A673 (cell line): ENCODE measurements around the gene ARSD. TPM values are rescaled to one million over a fixed set of nuclear protein-coding genes. Genes with fewer than 3 reads are reported as not detected.
"Not testable (repeated sequence)": the region's sequence is repeated elsewhere in the genome, so short reads cannot be mapped to it uniquely, and the experiment has no call there.

Experiments
- BruUV-seq: library from RNA; stranded (reverse); fragments of 400-500 nt; replicated peaks from 2 replicates; lab custom pipeline; 2021; lab: Mats Ljungman, UMichigan
- CTCF ChIA-PET: fragments of 300-600 bp; sonication (Branson Sonifier 250); formaldehyde crosslinking; loops from one replicate; lab custom pipeline; 2022; ENCODE audit warnings: antibody characterized with exemption; lab: Charles Lee
- POLR2A ChIA-PET: fragments of 300-600 bp; sonication (Branson Sonifier 250); formaldehyde crosslinking; loops from one replicate; lab custom pipeline; 2022; ENCODE audit warnings: antibody characterized with exemption; ENCODE audit not compliant: low non-redundant PET; lab: Charles Lee
- DNase-seq: peaks from one replicate; pipeline ENCODE4 v3.0.0-alpha.2; 2015; ENCODE audit warnings: low spot score
- H3K27ac ChIP-seq: fragments of 200-600 bp; sonication (generic); 2 replicates; pipeline ENCODE4 v1.5.1; 2016; ENCODE audit warnings: mixed run types, low read depth, mild to moderate bottlenecking, mixed read lengths, antibody characterized with exemption, low read length; ENCODE audit not compliant: poor library complexity, severe bottlenecking
- H3K27me3 ChIP-seq: fragments of 200-600 bp; sonication (generic); replicated peaks from 2 replicates; pipeline ENCODE4 v1.6.1; 2017; ENCODE audit warnings: mixed run types, low read depth, mild to moderate bottlenecking, mixed read lengths, antibody characterized with exemption, low read length; ENCODE audit not compliant: insufficient read depth, poor library complexity
- H3K36me3 ChIP-seq: fragments of 200-600 bp; sonication (generic); 2 replicates; pipeline ENCODE4 v1.6.1; 2016; ENCODE audit warnings: mixed run types, mild to moderate bottlenecking, mixed read lengths, antibody characterized with exemption, low read length; ENCODE audit not compliant: insufficient read depth, poor library complexity, severe bottlenecking
- H3K4me1 ChIP-seq: fragments of 200-600 bp; sonication (generic); 2 replicates; pipeline ENCODE4 v1.6.1; 2017; ENCODE audit warnings: mixed run types, mild to moderate bottlenecking, mixed read lengths, antibody characterized with exemption, low read length; ENCODE audit not compliant: insufficient read depth, poor library complexity, severe bottlenecking
- H3K4me3 ChIP-seq: fragments of 200-600 bp; sonication (generic); 2 replicates; pipeline ENCODE4 v1.5.1; 2016; ENCODE audit warnings: low read depth, mixed run types, mild to moderate bottlenecking, mixed read lengths, low read length; ENCODE audit not compliant: poor library complexity, severe bottlenecking
- H3K9me3 ChIP-seq: fragments of 200-600 bp; sonication (generic); 2 replicates; pipeline ENCODE4 v1.6.1; 2016; ENCODE audit warnings: mixed run types, low read depth, mild to moderate bottlenecking, mixed read lengths, antibody characterized with exemption, low read length; ENCODE audit not compliant: poor library complexity, severe bottlenecking
- EZH2 ChIP-seq: fragments of 200-600 bp; sonication (generic); IDR thresholded peaks from 2 replicates; pipeline ENCODE4 v1.6.1; 2017; ENCODE audit warnings: borderline replicate concordance, low read depth, mild to moderate bottlenecking, mixed read lengths, antibody characterized with exemption, low read length; ENCODE audit not compliant: poor library complexity, severe bottlenecking
- intact Hi-C: fragments of 100-400 bp; cut with micrococcal nuclease; formaldehyde crosslinking; loops from one replicate; pipeline ENCODE4 v1.10.0; 2022; ENCODE audit not compliant: unreplicated experiment
- total RNA-seq: library from RNA; stranded (reverse); gene quantifications from 2 replicates; pipeline ENCODE4 v1.2.3, GENCODE V29; 2021
- TF ChIP-seq, protein P1 (sequence below): fragments of 300-800, 200-600 bp; sonication (generic); conservative IDR thresholded peaks from 2 replicates; pipeline ENCODE4 v1.5.1; 2017; ENCODE audit warnings: low read depth, mild to moderate bottlenecking, antibody characterized with exemption, low read length, moderate library complexity, mixed read lengths

The ARSD gene
- total RNA-seq, 1 experiment from 2014 or later: 1.2 TPM

DNA sequence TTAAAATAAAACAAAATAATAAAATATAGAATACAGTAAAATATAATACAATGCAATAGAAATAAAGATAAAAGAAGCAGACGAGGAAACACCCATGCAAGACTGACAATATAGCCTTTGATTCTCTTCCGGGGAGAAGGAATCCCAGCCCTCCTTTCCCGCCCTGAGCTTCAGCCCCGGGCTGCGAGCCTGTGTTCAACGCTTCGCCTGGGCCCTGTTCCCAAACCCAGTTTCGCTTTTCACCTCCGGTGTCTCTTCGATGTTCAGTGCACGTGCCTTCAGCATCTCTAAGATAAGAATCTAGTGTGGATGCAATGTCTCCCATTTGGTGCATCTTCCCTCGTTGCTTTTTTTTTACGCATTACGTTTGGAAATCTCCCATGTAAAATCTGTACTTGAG is 38.4 kb upstream of the ARSD start:
- no peak for DNase-seq
- Histone ChIP-seq H3K9me3 (no peaks in the 10 kb centered on the region), H3K27me3 (peaks cover 37% of the 10 kb centered on the region), H3K4me1 (no peaks in the 10 kb centered on the region), H3K27ac (no peak overlapping the region), H3K4me3 (peak overlapping the region; percentile 32), H3K36me3 (no peaks in the 10 kb centered on the region)
- ChIA-PET POLR2A (no interaction called here), CTCF (no interaction called here)
- no TSS peak for BruUV-seq
- intact Hi-C loops: no loop called here
- no peak for TF ChIP-seq EZH2
- TF ChIP-seq, protein P1, sequence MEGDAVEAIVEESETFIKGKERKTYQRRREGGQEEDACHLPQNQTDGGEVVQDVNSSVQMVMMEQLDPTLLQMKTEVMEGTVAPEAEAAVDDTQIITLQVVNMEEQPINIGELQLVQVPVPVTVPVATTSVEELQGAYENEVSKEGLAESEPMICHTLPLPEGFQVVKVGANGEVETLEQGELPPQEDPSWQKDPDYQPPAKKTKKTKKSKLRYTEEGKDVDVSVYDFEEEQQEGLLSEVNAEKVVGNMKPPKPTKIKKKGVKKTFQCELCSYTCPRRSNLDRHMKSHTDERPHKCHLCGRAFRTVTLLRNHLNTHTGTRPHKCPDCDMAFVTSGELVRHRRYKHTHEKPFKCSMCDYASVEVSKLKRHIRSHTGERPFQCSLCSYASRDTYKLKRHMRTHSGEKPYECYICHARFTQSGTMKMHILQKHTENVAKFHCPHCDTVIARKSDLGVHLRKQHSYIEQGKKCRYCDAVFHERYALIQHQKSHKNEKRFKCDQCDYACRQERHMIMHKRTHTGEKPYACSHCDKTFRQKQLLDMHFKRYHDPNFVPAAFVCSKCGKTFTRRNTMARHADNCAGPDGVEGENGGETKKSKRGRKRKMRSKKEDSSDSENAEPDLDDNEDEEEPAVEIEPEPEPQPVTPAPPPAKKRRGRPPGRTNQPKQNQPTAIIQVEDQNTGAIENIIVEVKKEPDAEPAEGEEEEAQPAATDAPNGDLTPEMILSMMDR: no peak

GRCh38 chrX:2967012-2967411 is 37.9 kb upstream of the ARSD start:
- no peak overlapping the region for H3K4me3 ChIP-seq
- no peaks in the 10 kb centered on the region for H3K4me1 ChIP-seq
- no peaks in the 10 kb centered on the region for H3K36me3 ChIP-seq
- ChIA-PET POLR2A (no interaction called here), CTCF (no interaction called here)
- no peak overlapping the region for H3K27ac ChIP-seq
- no peaks in the 10 kb centered on the region for H3K9me3 ChIP-seq
- intact Hi-C loops: no loop called here
- DNase-seq: no peak
- H3K27me3 ChIP-seq: peaks cover 37% of the 10 kb centered on the region
- TF ChIP-seq, protein P1: no peak
- no peak for TF ChIP-seq EZH2
- no TSS peak for BruUV-seq

DNA sequence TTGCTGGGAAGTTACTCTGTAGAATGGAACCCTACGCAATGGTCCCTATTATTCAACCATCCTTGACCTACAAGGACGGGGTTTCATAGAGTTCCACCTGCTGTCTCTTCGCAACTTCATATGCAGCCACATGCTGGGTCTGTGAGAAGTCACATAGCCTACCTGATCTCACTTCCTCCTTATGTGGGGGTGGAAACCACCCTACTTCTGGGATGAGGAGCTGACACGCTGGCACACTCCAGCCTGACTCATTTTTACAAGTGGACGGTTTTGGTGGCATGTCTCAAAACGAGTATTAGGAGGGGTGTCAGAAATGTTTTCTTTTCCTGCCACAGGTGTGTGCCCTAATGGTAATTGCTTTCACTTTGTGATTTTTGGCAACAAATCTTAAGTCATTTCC is 36.8 kb upstream of the ARSD start:
- BruUV-seq: no TSS peak
- intact Hi-C loops: no loop called here
- ChIA-PET CTCF (no interaction called here), POLR2A (no interaction called here)
- DNase-seq: no peak
- no peaks in the 10 kb centered on the region for H3K9me3 ChIP-seq
- TF ChIP-seq EZH2: no peak
- TF ChIP-seq, protein P1: no peak
- no peak overlapping the region for H3K27ac ChIP-seq
- H3K27me3 ChIP-seq: peaks cover 33% of the 10 kb centered on the region
- no peaks in the 10 kb centered on the region for H3K36me3 ChIP-seq
- H3K4me3 ChIP-seq: no peak overlapping the region
- no peaks in the 10 kb centered on the region for H3K4me1 ChIP-seq

DNA sequence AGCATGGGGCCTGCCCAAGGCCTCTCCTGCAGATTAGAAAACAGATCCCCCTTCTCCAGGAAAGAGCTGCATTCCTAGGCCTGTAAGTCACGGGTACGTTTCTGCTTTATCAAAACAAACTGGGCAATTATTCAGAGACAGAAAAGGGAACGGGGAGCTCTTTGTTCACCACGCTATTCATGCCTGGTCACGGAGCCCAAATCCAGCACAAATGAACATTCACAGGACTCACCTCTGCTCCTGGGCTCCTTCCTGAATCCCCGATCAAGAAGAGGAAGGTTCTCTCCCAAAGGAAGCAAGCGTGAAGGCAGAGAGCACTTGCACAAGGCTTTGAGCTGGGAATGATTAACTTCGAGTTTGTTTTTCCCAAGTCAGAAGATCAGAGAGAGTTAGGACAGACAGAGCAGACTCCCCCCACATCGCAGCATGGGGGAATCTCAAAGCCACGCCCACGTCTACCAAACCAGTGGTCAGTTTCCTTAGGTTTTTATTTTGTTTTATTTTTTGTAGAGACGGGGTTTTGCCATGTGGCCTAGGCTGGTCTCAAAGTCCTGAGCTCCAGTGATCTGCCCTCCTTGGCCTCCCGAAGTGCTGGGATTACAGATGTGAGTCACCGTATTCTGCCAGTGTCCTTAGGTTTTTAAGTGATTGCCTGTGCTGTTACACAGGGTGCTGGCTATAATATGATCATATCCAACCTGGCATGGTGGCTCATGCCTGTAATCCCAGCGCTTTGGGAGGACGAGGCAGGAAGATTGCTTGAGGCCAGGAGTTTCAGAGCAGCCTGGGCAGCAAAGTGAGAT is 35.1 kb upstream of the ARSD start:
- peaks cover 17% of the 10 kb centered on the region for H3K27me3 ChIP-seq
- CTCF ChIA-PET, H3K9me3 ChIP-seq, DNase-seq, H3K4me1 ChIP-seq, H3K27ac ChIP-seq, POLR2A ChIA-PET, intact Hi-C loops, BruUV-seq, H3K36me3 ChIP-seq, H3K4me3 ChIP-seq: not testable (repeated sequence)

GRCh38 chrX:2963449-2963848 is 34.3 kb upstream of the ARSD start:
- POLR2A ChIA-PET, CTCF ChIA-PET, H3K36me3 ChIP-seq, H3K27ac ChIP-seq, DNase-seq, BruUV-seq, intact Hi-C loops, H3K4me1 ChIP-seq, H3K4me3 ChIP-seq, H3K9me3 ChIP-seq, H3K27me3 ChIP-seq: not testable (repeated sequence)
